Stimulated activated CD4-positive, alpha-beta T cell treated with anti-CD3 and anti-CD28 coated beads, TNF-alpha, amount 100 ng/mL, for 48 hours (primary cell): ENCODE results near the gene IL1RAP.

Source experiments
- DNase-seq, 3 donors: peaks; one replicate each; pipeline ENCODE4 v3.0.0-alpha.2; 2020; ENCODE audit warnings: low read depth in 3 of 3

IL1RAP gene

GRCh38 chr3:190579514-190580137, 65.7 kb downstream of the IL1RAP start:
- DNase-seq, result no peak

GRCh38 chr3:190580417-190580816, 66.5 kb downstream of the IL1RAP start:
- DNase-seq, result no peak

- no peak for DNase-seq
These were observed 67.2 kb downstream of the IL1RAP start for GRCh38 chr3:190581041-190581541.

- DNase-seq, result no peak
These were observed 68.8 kb downstream of the IL1RAP start for GRCh38 chr3:190582667-190583066.

- peak in 2 of 3 donors; percentile 54 to 55 for DNase-seq
These were observed 72.1 kb downstream of the IL1RAP start for GRCh38 chr3:190585805-190586630.

- peak in 2 of 3 donors; percentile 15 to 39 for DNase-seq
These were observed 72.7 kb downstream of the IL1RAP start for GRCh38 chr3:190586631-190587011.

GRCh38 chr3:190588570-190588969, 74.7 kb downstream of the IL1RAP start:
- no peak for DNase-seq

GRCh38 chr3:190589326-190589725, 75.4 kb downstream of the IL1RAP start:
- no peak for DNase-seq

GRCh38 chr3:190591080-190591479, 77.2 kb downstream of the IL1RAP start:
- DNase-seq, result no peak

GRCh38 chr3:190593075-190593474, 79.2 kb downstream of the IL1RAP start:
- no peak for DNase-seq

GRCh38 chr3:190594171-190594570, 80.3 kb downstream of the IL1RAP start:
- DNase-seq, result no peak

- no peak for DNase-seq
These were observed 81.4 kb downstream of the IL1RAP start for GRCh38 chr3:190595179-190595795.

GRCh38 chr3:190595807-190596206, 81.9 kb downstream of the IL1RAP start:
- DNase-seq, result no peak

- DNase-seq, result no peak
These were observed 82.7 kb downstream of the IL1RAP start for GRCh38 chr3:190596349-190597285.

GRCh38 chr3:190597291-190597690, 83.4 kb downstream of the IL1RAP start:
- DNase-seq, result no peak

- no peak for DNase-seq
These were observed 87.7 kb downstream of the IL1RAP start for GRCh38 chr3:190601622-190602021.

- DNase-seq, result no peak
These were observed 91.5 kb downstream of the IL1RAP start for GRCh38 chr3:190605385-190605784.

- DNase-seq, result no peak
These were observed 92.7 kb downstream of the IL1RAP start for GRCh38 chr3:190606596-190606995.

- DNase-seq, result no peak
These were observed 93.1 kb downstream of the IL1RAP start for GRCh38 chr3:190607021-190607420.

- no peak for DNase-seq
These were observed 95.1 kb downstream of the IL1RAP start for GRCh38 chr3:190608850-190609589.
